Ectodermal cell (in vitro differentiated cells): ENCODE measurements around the gene RAP2C.
"Not testable (repeated sequence)": the region's sequence is repeated elsewhere in the genome, so short reads cannot be mapped to it uniquely, and the experiment has no call there.

Source experiments
- H3K27ac ChIP-seq: 2 replicates; pipeline ENCODE4 v1.7.0; 2013; ENCODE audit warnings: mild to moderate bottlenecking, low read depth, low read length; ENCODE audit not compliant: insufficient read depth, poor library complexity, severe bottlenecking
- H3K27me3 ChIP-seq: 2 replicates; pipeline ENCODE4 v1.7.0; 2013; ENCODE audit warnings: mild to moderate bottlenecking, low read length; ENCODE audit not compliant: insufficient read depth, control insufficient read depth, poor library complexity, severe bottlenecking
- H3K36me3 ChIP-seq: one replicate; pipeline ENCODE4 v1.7.0; 2013; ENCODE audit warnings: low read length; ENCODE audit not compliant: control insufficient read depth, insufficient read depth
- H3K4me1 ChIP-seq: one replicate; pipeline ENCODE4 v1.7.0; 2013; ENCODE audit warnings: low read length; ENCODE audit not compliant: control insufficient read depth, insufficient read depth
- H3K4me3 ChIP-seq: 2 replicates; pipeline ENCODE4 v1.7.0; 2013; ENCODE audit warnings: low read depth, low read length, control low read depth; ENCODE audit not compliant: insufficient read depth
- H3K9me3 ChIP-seq: 2 replicates; pipeline ENCODE4 v1.7.0; 2013; ENCODE audit warnings: mild to moderate bottlenecking, low read length, moderate library complexity; ENCODE audit not compliant: control insufficient read depth
- WGBS, 2 experiments: methylation state at CpG; one replicate each; pipeline ENCODE4 v1.1.7; 2013; ENCODE audit warnings: missing lambda C conversion rate in 2 of 2; 5-methylcytosine and 5-hydroxymethylcytosine counted together

The RAP2C gene

GRCh38 chrX:132171881-132172280 is 47.4 kb downstream of the RAP2C start:
- Histone ChIP-seq H3K27me3 (no peaks in the 10 kb centered on the region), H3K9me3 (no peaks in the 10 kb centered on the region), H3K4me3 (no peak overlapping the region), H3K36me3 (no peaks in the 10 kb centered on the region), H3K4me1 (no peaks in the 10 kb centered on the region), H3K27ac (no peak overlapping the region)
- 93 to 97% methylated on average over 3 of the region's 3 CpGs for WGBS, 2 experiments

- WGBS, 2 experiments, result 89 to 90% methylated on average over 3 of the region's 3 CpGs
- Histone ChIP-seq H3K9me3 (no peaks in the 10 kb centered on the region), H3K27me3 (no peaks in the 10 kb centered on the region), H3K4me3 (no peak overlapping the region), H3K4me1 (no peaks in the 10 kb centered on the region), H3K27ac (no peak overlapping the region), H3K36me3 (no peaks in the 10 kb centered on the region)
Observed at GRCh38 chrX:132171478-132171877, 47.8 kb downstream of the RAP2C start.

GRCh38 chrX:132169554-132169953 is 49.7 kb downstream of the RAP2C start:
- H3K27ac ChIP-seq, result no peak overlapping the region
- no peak overlapping the region for H3K4me3 ChIP-seq
- no peaks in the 10 kb centered on the region for H3K4me1 ChIP-seq
- H3K27me3 ChIP-seq, result no peaks in the 10 kb centered on the region
- H3K36me3 ChIP-seq, result no peaks in the 10 kb centered on the region
- WGBS, 2 experiments, result 96 to 100% methylated on average over 2 to 3 of the region's 3 CpGs
- H3K9me3 ChIP-seq, result no peaks in the 10 kb centered on the region

GRCh38 chrX:132165651-132166050 is 53.6 kb downstream of the RAP2C start:
- Histone ChIP-seq H3K9me3 (no peaks in the 10 kb centered on the region), H3K36me3 (no peaks in the 10 kb centered on the region), H3K27me3 (no peaks in the 10 kb centered on the region), H3K4me3 (no peak overlapping the region), H3K27ac (no peak overlapping the region), H3K4me1 (no peaks in the 10 kb centered on the region)

- no peak overlapping the region for H3K27ac ChIP-seq
- no peaks in the 10 kb centered on the region for H3K27me3 ChIP-seq
- H3K4me3 ChIP-seq, result no peak overlapping the region
- no peaks in the 10 kb centered on the region for H3K9me3 ChIP-seq
- H3K4me1 ChIP-seq, result no peaks in the 10 kb centered on the region
- H3K36me3 ChIP-seq, result no peaks in the 10 kb centered on the region
Observed at GRCh38 chrX:132165005-132165404, 54.2 kb downstream of the RAP2C start.

GRCh38 chrX:132163094-132163493 is 56.2 kb downstream of the RAP2C start:
- not testable (repeated sequence) for H3K27me3 ChIP-seq, H3K4me1 ChIP-seq, H3K36me3 ChIP-seq, H3K4me3 ChIP-seq, H3K9me3 ChIP-seq, H3K27ac ChIP-seq
- WGBS, 2 experiments, result 99 to 100% methylated on average over 3 of the region's 3 CpGs

GRCh38 chrX:132153166-132153565 is 66.1 kb downstream of the RAP2C start:
- Histone ChIP-seq H3K27me3 (no peaks in the 10 kb centered on the region), H3K9me3 (no peaks in the 10 kb centered on the region), H3K4me3 (no peak overlapping the region), H3K27ac (no peak overlapping the region), H3K36me3 (no peaks in the 10 kb centered on the region), H3K4me1 (no peaks in the 10 kb centered on the region)
- 83 to 88% methylated on average over 4 of the region's 4 CpGs for WGBS, 2 experiments
